Left lung (tissue), 10 donors: ENCODE data around the gene CPLX4. TPM values are rescaled to one million over a fixed set of nuclear protein-coding genes. Genes with fewer than 3 reads are reported as not detected.

Experiments
- ATAC-seq: fragments of 200-7000 bp; cut with Tn5 transposase; one replicate; pipeline ENCODE4 v1.9.1; 2020; ENCODE audit warnings: moderate library complexity
- DNase-seq, 4 donors: peaks; one replicate each; pipeline ENCODE4 v3.0.0-alpha.2; 2013 to 2020
- H3K27ac ChIP-seq, 2 donors: fragments of 200-600 bp; sonication (generic) in 1 of 2; one replicate each; pipeline versions ENCODE4 v1.5.0 to v1.8.0; 2020 to 2021
- H3K27me3 ChIP-seq, 2 donors: fragments of 200-600 bp; sonication (generic) in 1 of 2; one replicate each; pipeline versions ENCODE4 v1.5.0 to v1.8.0; 2020 to 2021
- H3K36me3 ChIP-seq, 2 donors: fragments of 200-600 bp; sonication (generic) in 1 of 2; one replicate each; pipeline versions ENCODE4 v1.5.0 to v1.8.0; 2020 to 2021
- H3K4me1 ChIP-seq, 2 donors: fragments of 200-600 bp; one replicate each; pipeline ENCODE4 v1.8.0; 2021
- H3K4me3 ChIP-seq, 2 donors: fragments of 200-600 bp; sonication (generic) in 1 of 2; one replicate each; pipeline versions ENCODE4 v1.5.0 to v1.8.0; 2020 to 2021; ENCODE audit warnings: mild to moderate bottlenecking in 1 of 2
- H3K9me3 ChIP-seq, 2 donors: fragments of 200-600 bp; sonication (generic) in 1 of 2; one replicate each; pipeline versions ENCODE4 v1.5.0 to v1.8.0; 2020 to 2021
- intact Hi-C, 2 donors: fragments of 100-400 bp; cut with DNase I; formaldehyde crosslinking; loops; one replicate each; pipeline versions ENCODE4 v1.11.2 to v1.14.2; 2022
- polyA plus RNA-seq, 6 donors: library from polyadenylated mRNA; unstranded; fragments of 120-200 nt; gene quantifications; one replicate each; pipeline ENCODE4 v1.2.1, GENCODE V29; 2013; ENCODE audit not compliant: insufficient read length in 6 of 6
- total RNA-seq, 2 donors: library from RNA; stranded (reverse); fragmentation: NEBNext Ultra II Directional; extraction: Animal tissue kit (Norgen Biotek cat#: 25700); gene quantifications; one replicate each; pipeline ENCODE4 v1.2.1, GENCODE V29; 2021
- TF ChIP-seq, protein P1 (sequence below), 2 donors: fragments of 200-600 bp; sonication (generic) in 1 of 2; IDR thresholded peaks; one replicate each; pipeline versions ENCODE4 v1.5.0 to v1.8.0; 2021; ENCODE audit warnings: antibody characterized with exemption in 2 of 2
- donor health status: DM: no; HTN: yes; CAD: no.
- donor health status: DM: no; HTN: no; CAD: no.

CPLX4 gene
- total and polyA plus RNA-seq, 8 donors = not detected

DNA sequence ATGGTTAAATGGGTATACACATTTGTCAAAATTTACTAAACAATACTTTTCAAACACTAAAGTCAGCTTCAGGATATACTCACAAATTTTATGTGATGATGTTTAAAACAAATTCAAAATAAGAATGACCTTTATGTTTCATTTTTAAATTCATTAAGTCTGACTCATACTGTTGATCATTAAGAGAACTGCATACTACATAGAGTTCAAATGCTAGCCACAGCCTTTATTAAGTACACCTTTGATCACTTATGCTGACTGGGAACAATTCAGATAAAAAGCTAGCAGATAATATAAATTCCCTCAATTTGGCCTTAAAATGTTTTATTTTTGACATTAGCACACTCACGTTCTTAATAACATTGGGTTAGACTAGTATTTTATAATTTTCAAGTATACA, 26.5 kb upstream of the CPLX4 start:
- peaks cover 0 to 100% of the 10 kb centered on the region in 2 donors for H3K36me3 ChIP-seq
- H3K27me3 ChIP-seq = no peaks in the 10 kb centered on the region
- ATAC-seq = no peak
- H3K9me3 ChIP-seq = peaks cover 0 to 10% of the 10 kb centered on the region in 2 donors
- no peaks in the 10 kb centered on the region for H3K4me1 ChIP-seq
- DNase-seq = no peak
- no peak overlapping the region for H3K4me3 ChIP-seq
- intact Hi-C loops = no loop called here
- H3K27ac ChIP-seq = no peak overlapping the region
- TF ChIP-seq, protein P1, sequence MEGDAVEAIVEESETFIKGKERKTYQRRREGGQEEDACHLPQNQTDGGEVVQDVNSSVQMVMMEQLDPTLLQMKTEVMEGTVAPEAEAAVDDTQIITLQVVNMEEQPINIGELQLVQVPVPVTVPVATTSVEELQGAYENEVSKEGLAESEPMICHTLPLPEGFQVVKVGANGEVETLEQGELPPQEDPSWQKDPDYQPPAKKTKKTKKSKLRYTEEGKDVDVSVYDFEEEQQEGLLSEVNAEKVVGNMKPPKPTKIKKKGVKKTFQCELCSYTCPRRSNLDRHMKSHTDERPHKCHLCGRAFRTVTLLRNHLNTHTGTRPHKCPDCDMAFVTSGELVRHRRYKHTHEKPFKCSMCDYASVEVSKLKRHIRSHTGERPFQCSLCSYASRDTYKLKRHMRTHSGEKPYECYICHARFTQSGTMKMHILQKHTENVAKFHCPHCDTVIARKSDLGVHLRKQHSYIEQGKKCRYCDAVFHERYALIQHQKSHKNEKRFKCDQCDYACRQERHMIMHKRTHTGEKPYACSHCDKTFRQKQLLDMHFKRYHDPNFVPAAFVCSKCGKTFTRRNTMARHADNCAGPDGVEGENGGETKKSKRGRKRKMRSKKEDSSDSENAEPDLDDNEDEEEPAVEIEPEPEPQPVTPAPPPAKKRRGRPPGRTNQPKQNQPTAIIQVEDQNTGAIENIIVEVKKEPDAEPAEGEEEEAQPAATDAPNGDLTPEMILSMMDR (IDR thresholded peaks at IDR 0.05) = no peak

DNA sequence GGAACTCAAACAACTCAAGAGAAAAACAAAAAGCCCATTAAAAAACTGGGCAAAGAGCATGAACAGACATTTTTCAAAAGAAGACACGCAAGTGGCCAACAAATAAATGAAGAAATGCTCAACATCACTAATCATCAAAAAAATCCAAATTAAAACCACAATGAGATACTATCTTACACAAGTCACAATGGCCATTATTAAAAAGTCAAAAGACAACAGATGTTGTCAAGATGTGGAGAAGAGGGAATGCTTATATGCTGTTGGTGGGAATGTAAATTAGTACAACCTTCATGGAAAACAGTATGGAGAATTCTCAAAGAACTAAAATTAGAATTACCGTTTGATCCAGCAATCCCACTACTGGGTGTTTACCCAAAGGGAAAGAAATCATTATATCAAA, 25.5 kb upstream of the CPLX4 start:
- Histone ChIP-seq H3K27ac (no peak overlapping the region), H3K4me1 (no peaks in the 10 kb centered on the region), H3K27me3 (no peaks in the 10 kb centered on the region), H3K9me3 (peaks cover 0 to 10% of the 10 kb centered on the region in 2 donors), H3K4me3 (no peak overlapping the region), H3K36me3 (peaks cover 0 to 99% of the 10 kb centered on the region in 2 donors)
- intact Hi-C loops = no loop called here
- ATAC-seq (no peak), DNase-seq (no peak)
- TF ChIP-seq, protein P1 (IDR thresholded peaks at IDR 0.05) = no peak

DNA sequence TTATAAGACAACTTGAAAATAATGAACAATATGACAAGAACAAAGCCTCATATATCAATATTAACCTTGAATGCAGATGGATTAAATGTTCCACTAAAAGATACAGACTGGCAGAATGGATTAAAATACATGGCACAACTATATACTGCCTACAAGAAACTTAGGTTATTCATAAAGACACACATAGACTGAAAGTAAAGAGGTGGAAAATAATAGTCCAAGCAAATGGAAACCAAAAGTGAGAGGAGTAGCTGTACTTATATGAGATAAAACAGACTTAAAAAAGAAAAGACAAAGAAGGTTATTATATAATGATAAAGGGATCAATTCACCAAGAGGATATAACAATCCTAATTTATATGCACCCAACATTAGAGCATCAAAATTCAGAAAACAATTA, 22.4 kb upstream of the CPLX4 start:
- no peak overlapping the region for H3K4me3 ChIP-seq
- ATAC-seq = no peak
- no peaks in the 10 kb centered on the region for H3K4me1 ChIP-seq
- H3K27me3 ChIP-seq = no peaks in the 10 kb centered on the region
- peaks cover 0 to 98% of the 10 kb centered on the region in 2 donors for H3K36me3 ChIP-seq
- no peak for DNase-seq
- TF ChIP-seq, protein P1 (IDR thresholded peaks at IDR 0.05) = no peak
- intact Hi-C loops = no loop called here
- H3K9me3 ChIP-seq = peaks cover 0 to 10% of the 10 kb centered on the region in 2 donors
- H3K27ac ChIP-seq = no peak overlapping the region

DNA sequence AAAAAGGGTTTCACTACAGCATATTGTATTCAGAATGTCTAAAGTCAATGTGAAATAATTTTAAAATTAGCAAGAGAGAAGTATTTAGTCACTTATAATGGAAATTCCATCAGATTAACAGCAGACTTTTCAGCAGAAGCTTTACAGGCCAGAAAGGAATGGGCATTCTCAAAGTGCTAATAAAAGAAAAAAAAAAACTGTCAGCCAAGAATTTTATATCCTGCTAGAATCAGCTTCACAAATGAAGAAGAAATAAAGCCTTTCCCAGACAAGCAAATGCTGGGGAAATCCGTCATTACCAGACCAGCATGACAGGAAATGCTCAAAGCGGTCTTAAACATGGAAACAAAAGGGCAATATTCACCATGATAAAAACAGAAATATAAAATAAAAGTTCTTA, 21.9 kb upstream of the CPLX4 start:
- DNase-seq = no peak
- H3K4me3 ChIP-seq = no peak overlapping the region
- H3K27ac ChIP-seq = no peak overlapping the region
- no peaks in the 10 kb centered on the region for H3K4me1 ChIP-seq
- TF ChIP-seq, protein P1 (IDR thresholded peaks at IDR 0.05) = no peak
- H3K36me3 ChIP-seq = peaks cover 0 to 96% of the 10 kb centered on the region in 2 donors
- no peak for ATAC-seq
- intact Hi-C loops = no loop called here
- H3K9me3 ChIP-seq = peaks cover 0 to 10% of the 10 kb centered on the region in 2 donors
- no peaks in the 10 kb centered on the region for H3K27me3 ChIP-seq

- Histone ChIP-seq H3K36me3 (peaks cover 5 to 86% of the 10 kb centered on the region in 2 donors), H3K27me3 (no peaks in the 10 kb centered on the region), H3K27ac (no peak overlapping the region), H3K9me3 (no peaks in the 10 kb centered on the region), H3K4me1 (no peaks in the 10 kb centered on the region), H3K4me3 (no peak overlapping the region)
- TF ChIP-seq, protein P1 (IDR thresholded peaks at IDR 0.05) = no peak
- no peak for DNase-seq
- intact Hi-C loops = no loop called here
- no peak for ATAC-seq
Measured at GRCh38 chr18:59332986-59333385, 14.5 kb upstream of the CPLX4 start.
